WTC11 (cell line): Measurements from ENCODE around the gene XPOT. TPM values are rescaled to one million over a fixed set of nuclear protein-coding genes. Genes with fewer than 3 reads are reported as not detected.

Source experiments
- ATF3 ChIP-seq: sonication (generic); formaldehyde crosslinking; conservative IDR thresholded peaks from 2 replicates; pipeline ENCODE4 v1.8.1; 2022; ENCODE audit warnings: mild to moderate bottlenecking, missing genetic modification reagents
- CREB1 ChIP-seq: sonication (generic); formaldehyde crosslinking; IDR thresholded peaks from 2 replicates; pipeline ENCODE4 v1.8.0; 2023; ENCODE audit warnings: mild to moderate bottlenecking, missing genetic modification reagents
- CTCF ChIP-seq: fragments of 200-600 bp; IDR thresholded peaks from 2 replicates; pipeline ENCODE4 v1.8.0; 2022; ENCODE audit warnings: antibody characterized with exemption
- E2F1 ChIP-seq: sonication (generic); formaldehyde crosslinking; IDR thresholded peaks from 2 replicates; pipeline ENCODE4 v1.8.0; 2022; ENCODE audit warnings: mild to moderate bottlenecking, missing genetic modification reagents
- ESRRA ChIP-seq: sonication (generic); formaldehyde crosslinking; IDR thresholded peaks from 2 replicates; pipeline ENCODE4 v1.8.1; 2022; ENCODE audit warnings: mild to moderate bottlenecking, missing genetic modification reagents, borderline replicate concordance
- FOXJ3 ChIP-seq: sonication (generic); formaldehyde crosslinking; IDR thresholded peaks from 2 replicates; pipeline ENCODE4 v1.9.0; 2021; ENCODE audit warnings: missing genetic modification reagents, mild to moderate bottlenecking, borderline replicate concordance
- FOXP1 ChIP-seq: sonication (generic); formaldehyde crosslinking; IDR thresholded peaks from 2 replicates; pipeline ENCODE4 v1.8.0; 2022; ENCODE audit warnings: missing genetic modification reagents, mild to moderate bottlenecking, moderate library complexity, borderline replicate concordance
- JAZF1 ChIP-seq: fragments of 250-450 bp; sonication (Bioruptor Pico); IDR thresholded peaks from 2 replicates; pipeline ENCODE4 v1.9.0; 2021; ENCODE audit warnings: moderate library complexity, mild to moderate bottlenecking, inconsistent platforms
- JUN ChIP-seq: sonication (generic); formaldehyde crosslinking; IDR thresholded peaks from 2 replicates; pipeline ENCODE4 v1.8.0; 2023; ENCODE audit warnings: mild to moderate bottlenecking, missing genetic modification reagents
- KAT7 ChIP-seq: sonication (generic); formaldehyde crosslinking; IDR thresholded peaks from 2 replicates; pipeline ENCODE4 v1.8.1; 2023; ENCODE audit warnings: missing genetic modification reagents, mild to moderate bottlenecking, borderline replicate concordance
- MLX ChIP-seq: sonication (generic); formaldehyde crosslinking; IDR thresholded peaks from 2 replicates; pipeline ENCODE4 v1.8.1; 2023; ENCODE audit warnings: mild to moderate bottlenecking, missing genetic modification reagents, moderate library complexity
- NR3C1 ChIP-seq: sonication (generic); formaldehyde crosslinking; conservative IDR thresholded peaks from 2 replicates; pipeline ENCODE4 v1.8.1; 2023; ENCODE audit warnings: low read depth, mild to moderate bottlenecking, missing genetic modification reagents
- PRRX2 ChIP-seq: fragments of 250-450 bp; sonication (Bioruptor Pico); IDR thresholded peaks from 2 replicates; pipeline ENCODE4 v1.8.0; 2021; ENCODE audit warnings: mild to moderate bottlenecking
- RORB ChIP-seq: fragments of 250-450 bp; sonication (Bioruptor Pico); IDR thresholded peaks from 2 replicates; pipeline ENCODE4 v1.9.0; 2021; ENCODE audit warnings: mild to moderate bottlenecking
- SMAD3 ChIP-seq: sonication (generic); formaldehyde crosslinking; IDR thresholded peaks from 2 replicates; pipeline ENCODE4 v1.8.0; 2022; ENCODE audit warnings: missing genetic modification reagents, mild to moderate bottlenecking, borderline replicate concordance
- STAT6 ChIP-seq: sonication (generic); formaldehyde crosslinking; conservative IDR thresholded peaks from 2 replicates; pipeline ENCODE4 v1.8.1; 2023; ENCODE audit warnings: mild to moderate bottlenecking, low read depth, missing genetic modification reagents, moderate library complexity
- USF2 ChIP-seq: sonication (generic); formaldehyde crosslinking; IDR thresholded peaks from 2 replicates; pipeline ENCODE4 v1.8.1; 2023; ENCODE audit warnings: mild to moderate bottlenecking, missing genetic modification reagents, moderate library complexity
- ZNF232 ChIP-seq: sonication (generic); formaldehyde crosslinking; IDR thresholded peaks from 2 replicates; pipeline ENCODE4 v1.8.0; 2022; ENCODE audit warnings: mild to moderate bottlenecking, missing genetic modification reagents
- ZNF416 ChIP-seq: fragments of 250-450 bp; sonication (Bioruptor Pico); IDR thresholded peaks from 2 replicates; pipeline ENCODE4 v1.9.0; 2021; ENCODE audit warnings: mild to moderate bottlenecking, inconsistent platforms
- ZNF512 ChIP-seq: sonication (generic); formaldehyde crosslinking; IDR thresholded peaks from 2 replicates; pipeline ENCODE4 v1.8.1; 2022; ENCODE audit warnings: missing genetic modification reagents, borderline replicate concordance
- ZNF532 ChIP-seq: fragments of 250-450 bp; sonication (Bioruptor Pico); IDR thresholded peaks from 2 replicates; pipeline ENCODE4 v1.9.0; 2021; ENCODE audit warnings: mild to moderate bottlenecking, borderline replicate concordance
- ZSCAN18 ChIP-seq: fragments of 250-450 bp; sonication (Bioruptor Pico); IDR thresholded peaks from 2 replicates; pipeline ENCODE4 v2.1.2; 2022; ENCODE audit warnings: mild to moderate bottlenecking, moderate library complexity
- total RNA-seq: library from RNA; stranded (reverse); gene quantifications from 3 replicates; pipeline ENCODE4 v1.2.3, GENCODE V29; 2021

The XPOT gene
- total RNA-seq, 1 experiment from 2014 or later, result 134 TPM

- peak; percentile 82 for TF ChIP-seq FOXP1
- peak; percentile 79 for TF ChIP-seq PRRX2 (CRISPR knock-in tag)
- peak; percentile 99 for TF ChIP-seq USF2 (CRISPR knock-in tag)
- TF ChIP-seq ZNF532 (CRISPR knock-in tag), result peak; percentile 11
- TF ChIP-seq CREB1, result no peak
- peak; percentile 78 for TF ChIP-seq ZNF232
- peak; percentile 27; the same call in 1 of the 2 replicates for TF ChIP-seq ESRRA
- TF ChIP-seq ZNF512 (CRISPR knock-in tag), result no peak
- no peak for TF ChIP-seq FOXJ3
- no peak for TF ChIP-seq E2F1 (CRISPR knock-in tag)
- TF ChIP-seq NR3C1, result 0 out of 2 replicates have a peak, but pooled peaks have one; percentile 31
- no peak for TF ChIP-seq ZSCAN18 (CRISPR knock-in tag)
- no peak for TF ChIP-seq CTCF
- TF ChIP-seq ZNF416 (CRISPR knock-in tag), result peak; percentile 65; the same call in 1 of the 2 replicates
- no peak for TF ChIP-seq JAZF1
- 0 out of 2 replicates have a peak, but pooled peaks have one; percentile 22 for TF ChIP-seq SMAD3 (CRISPR knock-in tag)
- no peak for TF ChIP-seq MLX (CRISPR knock-in tag)
- TF ChIP-seq RORB (CRISPR knock-in tag), result no peak
- no peak for TF ChIP-seq KAT7
- TF ChIP-seq JUN (CRISPR knock-in tag), result no peak
- TF ChIP-seq ATF3 (CRISPR knock-in tag), result no peak
- 0 out of 2 replicates have a peak, but pooled peaks have one; percentile 66 for TF ChIP-seq STAT6
Observed at GRCh38 chr12:64451687-64452558, 47.7 kb downstream of the XPOT start, which contains the start of gene TBK1 (continued).
